ENCODE results near the gene EME1.
"Not testable (repeated sequence)": the region's sequence is repeated elsewhere in the genome, so short reads cannot be mapped to it uniquely, and the experiment has no call there.

EME1 gene

DNA sequence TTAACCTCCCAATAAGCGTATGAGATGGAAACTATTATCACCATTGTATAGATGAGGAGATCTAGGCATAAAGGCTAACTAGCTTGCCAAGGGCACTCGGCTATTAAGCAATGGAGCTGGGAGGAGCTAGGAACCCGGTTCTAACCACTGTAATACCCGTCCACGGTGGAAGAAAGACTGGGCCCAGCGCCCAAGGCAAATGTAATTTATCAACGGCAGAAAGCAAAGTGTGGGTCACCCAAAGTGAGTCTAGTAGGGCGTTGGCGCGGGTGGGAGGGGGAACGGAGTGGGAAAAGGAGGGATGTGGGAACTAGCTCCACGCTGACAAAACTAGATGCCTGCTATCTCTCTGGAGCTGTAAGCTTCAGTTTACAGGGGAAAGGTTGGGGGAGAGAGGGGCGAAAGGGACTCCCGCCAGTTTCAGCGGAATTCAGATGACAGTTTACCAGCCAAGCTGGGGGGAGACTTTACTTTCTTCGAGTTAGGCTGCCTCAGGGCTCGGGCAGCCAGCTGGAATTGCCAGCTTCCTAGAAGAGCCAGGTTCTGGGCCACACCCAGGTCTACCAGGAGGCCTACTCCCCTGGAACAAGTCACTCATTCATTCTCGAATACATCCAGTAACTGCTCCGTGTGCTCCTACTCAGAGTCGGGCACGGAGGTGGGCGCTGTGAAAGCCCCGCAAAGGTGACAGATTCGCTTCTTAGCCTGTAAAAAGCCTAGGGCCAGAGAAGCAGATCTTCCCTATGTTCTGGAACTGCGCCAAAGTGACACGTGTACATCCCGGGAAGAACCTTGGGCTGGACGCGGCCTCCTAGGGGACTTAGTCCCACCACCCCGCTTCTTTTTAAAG lies 23.5 kb downstream of the EME1 start:
- peak; percentile 53 for DNase-seq

- peak; percentile 91 for DNase-seq
Measured at GRCh38 chr17:50397111-50397918, 24.3 kb downstream of the EME1 start, which contains the start of gene LRRC59. LRRC59 (minus strand) TSS chr17:50397523; CDS start chr17:50397317, 206 bp downstream.

- no peak for DNase-seq
Measured at GRCh38 chr17:50397919-50398285, 24.9 kb downstream of the EME1 start.

DNA sequence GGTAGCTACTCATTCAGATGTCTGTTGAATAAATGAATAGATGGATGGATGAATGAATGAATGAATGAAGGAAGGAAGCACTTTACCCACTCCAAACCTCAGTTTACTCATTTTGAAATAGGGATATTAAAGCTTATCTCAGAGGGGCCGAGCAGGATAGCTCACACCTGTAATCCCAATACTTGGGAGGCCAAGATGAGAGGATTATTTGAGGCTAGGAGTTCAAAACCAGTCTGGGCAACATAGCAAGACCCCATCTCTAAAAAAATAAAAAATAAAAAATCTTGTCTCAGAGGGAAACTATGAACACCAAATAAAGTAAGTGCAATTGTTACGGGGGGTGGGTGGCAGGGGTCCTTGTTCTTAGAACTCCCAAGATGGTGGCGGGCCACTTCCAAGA lies 25.6 kb downstream of the EME1 start:
- not testable (repeated sequence) for DNase-seq

DNA sequence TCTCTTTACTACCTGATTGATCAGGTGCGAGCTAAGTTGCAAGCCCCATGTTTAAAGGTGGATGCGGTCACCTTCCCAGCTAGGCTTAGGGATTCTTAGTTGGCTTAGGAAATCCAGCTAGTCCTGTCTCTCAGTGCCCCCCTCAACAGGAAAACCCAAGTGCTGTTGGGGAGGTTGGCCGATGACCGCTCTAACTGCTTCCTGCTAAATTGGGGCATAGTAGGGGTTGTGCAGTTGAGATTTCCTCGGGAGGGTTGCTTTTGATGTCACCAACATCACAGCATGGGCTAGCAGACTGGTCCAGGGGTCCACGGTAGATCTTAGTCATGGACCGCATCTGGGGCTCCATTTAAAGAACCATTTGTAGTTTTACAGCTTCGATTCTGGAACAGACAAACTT lies 26.6 kb downstream of the EME1 start:
- not testable (repeated sequence) for DNase-seq

GRCh38 chr17:50405351-50405750 lies 32.3 kb downstream of the EME1 start:
- DNase-seq = not testable (repeated sequence)

DNA sequence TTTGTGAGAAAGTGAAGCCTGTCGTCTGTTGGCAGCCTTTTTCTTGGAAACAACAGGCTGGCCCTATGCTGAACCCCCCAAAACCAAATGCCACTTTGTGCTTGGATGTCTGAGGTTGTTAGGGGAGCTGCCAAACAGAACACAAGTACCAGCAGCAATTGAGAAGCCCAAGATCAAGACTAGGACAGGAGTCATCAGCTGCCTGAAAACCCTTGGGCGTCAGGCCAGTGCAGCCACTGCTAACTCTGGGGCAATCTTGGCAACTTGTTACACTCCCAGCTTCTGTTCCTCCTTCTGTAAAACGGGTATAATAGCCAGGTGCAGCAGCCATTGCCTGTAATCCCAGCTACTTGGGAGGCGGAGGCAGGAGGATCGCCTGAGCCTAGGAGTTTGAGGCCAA lies 33.5 kb downstream of the EME1 start:
- DNase-seq = no peak

- no peak for DNase-seq
Measured at GRCh38 chr17:50407921-50408320, 34.9 kb downstream of the EME1 start.

DNA sequence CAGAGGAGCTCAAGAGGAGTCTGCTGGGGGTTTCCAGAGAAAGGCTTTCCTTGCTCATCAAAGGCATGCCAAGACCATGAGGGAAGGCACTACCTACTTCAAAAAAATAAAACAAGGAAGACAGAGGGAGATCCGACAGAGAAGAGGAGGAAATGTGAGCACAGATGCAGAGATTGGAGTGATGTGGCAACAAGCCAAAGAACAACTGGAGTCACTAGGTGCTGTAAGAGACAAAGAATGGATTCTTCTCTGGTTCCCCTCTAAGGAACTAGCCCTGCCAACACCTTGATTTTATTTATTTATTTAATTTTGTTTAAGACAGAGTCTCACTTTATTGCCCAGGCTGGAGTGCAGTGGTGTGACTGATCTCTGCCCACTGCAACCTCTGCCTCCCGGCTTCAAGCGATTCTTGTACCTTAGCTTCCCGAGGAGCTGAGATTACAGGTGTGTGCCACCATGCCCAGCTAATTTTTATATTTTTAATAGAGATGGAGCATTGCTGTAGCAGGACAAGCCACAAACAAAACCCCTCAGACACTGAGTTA lies 39.2 kb downstream of the EME1 start:
- peak; percentile 19 for DNase-seq

- no peak for DNase-seq
Measured at GRCh38 chr17:50414808-50415207, 41.8 kb downstream of the EME1 start.

DNA sequence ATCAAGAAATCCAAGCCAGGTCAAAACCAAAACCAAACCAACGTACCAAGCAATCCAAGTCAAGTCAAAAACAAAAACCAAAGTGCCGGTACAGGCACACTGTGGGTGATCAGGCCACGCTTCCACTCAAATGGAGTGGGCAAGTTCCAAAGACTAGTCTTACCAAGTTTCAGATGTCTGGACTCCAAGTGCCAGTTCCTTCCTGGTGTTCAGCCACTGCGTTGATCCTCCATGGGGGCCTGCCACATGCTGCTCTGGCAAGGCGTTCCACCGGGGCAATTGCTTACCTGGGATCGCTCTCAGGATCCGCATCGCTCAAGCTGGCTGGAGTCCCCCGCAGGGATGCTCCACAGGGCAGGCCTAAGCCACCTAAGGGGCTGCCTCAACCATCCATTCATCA lies 46.5 kb downstream of the EME1 start:
- not testable (repeated sequence) for DNase-seq

DNA sequence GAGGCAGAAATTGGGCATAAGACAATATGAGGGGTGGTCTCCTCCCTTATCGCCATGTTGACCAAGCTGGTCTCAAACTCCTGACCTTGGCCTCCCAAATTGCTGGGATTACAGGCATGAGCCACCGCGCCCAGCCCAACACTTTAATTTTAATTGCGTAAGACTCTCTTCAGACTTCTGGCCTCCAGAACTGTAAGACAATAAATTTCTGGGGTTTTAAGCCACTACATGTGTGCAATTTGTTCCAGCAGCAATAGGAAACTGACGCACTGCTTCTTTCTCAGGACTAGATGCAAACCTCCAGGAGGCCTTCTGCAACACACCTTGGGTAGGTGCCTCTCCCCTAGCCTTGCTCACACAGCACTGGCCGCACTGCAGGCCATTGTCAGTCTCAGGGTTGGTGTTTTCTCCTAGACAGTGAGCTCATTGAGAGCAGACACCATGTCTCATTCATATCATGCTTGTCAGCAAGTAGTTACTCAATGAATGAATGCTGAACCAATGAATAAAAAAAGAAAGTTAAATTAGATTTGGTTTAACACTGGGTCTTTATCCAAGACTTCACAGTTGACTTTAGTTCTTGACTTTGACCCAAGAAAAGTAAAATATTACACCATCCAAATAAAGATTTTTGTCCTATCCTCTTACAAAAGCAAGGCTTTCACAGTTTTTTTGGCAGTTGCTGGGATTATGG lies 47.5 kb downstream of the EME1 start:
- DNase-seq = no peak

DNA sequence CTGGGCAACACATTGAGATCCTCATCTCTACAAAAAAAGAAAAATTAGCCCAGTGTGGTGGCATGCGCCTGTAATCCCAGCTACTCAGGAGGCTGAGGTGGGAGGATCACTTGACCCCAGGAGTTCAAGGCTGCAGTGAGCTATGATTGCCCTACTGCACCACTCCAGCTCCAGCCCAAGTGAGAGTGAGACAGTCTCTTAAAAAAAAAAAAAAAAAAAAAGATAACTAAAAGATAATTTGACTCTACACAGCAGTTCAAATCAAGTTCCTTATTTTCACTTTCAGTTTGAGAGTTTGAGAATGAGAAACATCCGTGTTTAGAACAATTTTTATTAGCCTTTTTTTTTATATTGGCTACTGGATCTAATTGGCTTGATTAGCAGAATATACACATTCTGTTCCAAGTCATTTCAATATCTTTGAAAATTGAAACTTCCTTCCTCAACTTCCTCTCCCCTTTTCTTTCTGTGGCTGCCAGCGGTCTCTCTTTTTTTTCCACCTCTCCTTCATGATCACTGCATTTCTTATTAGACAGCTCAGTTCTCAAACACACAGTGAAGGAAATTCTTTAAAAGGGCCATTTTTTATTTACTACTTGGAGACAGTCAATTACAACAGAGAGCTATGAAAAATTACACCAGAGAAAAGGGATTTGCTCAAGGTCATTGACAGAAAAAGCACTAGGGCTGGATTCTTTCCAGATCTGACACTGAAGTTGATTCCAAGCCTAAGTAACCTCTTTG lies 48.5 kb downstream of the EME1 start:
- peak; percentile 85 for DNase-seq

- DNase-seq = no peak
Measured at GRCh38 chr17:50422738-50423137, 49.7 kb downstream of the EME1 start.

- peak; percentile 71 for DNase-seq
Measured at GRCh38 chr17:50423553-50424159, 50.6 kb downstream of the EME1 start.

DNA sequence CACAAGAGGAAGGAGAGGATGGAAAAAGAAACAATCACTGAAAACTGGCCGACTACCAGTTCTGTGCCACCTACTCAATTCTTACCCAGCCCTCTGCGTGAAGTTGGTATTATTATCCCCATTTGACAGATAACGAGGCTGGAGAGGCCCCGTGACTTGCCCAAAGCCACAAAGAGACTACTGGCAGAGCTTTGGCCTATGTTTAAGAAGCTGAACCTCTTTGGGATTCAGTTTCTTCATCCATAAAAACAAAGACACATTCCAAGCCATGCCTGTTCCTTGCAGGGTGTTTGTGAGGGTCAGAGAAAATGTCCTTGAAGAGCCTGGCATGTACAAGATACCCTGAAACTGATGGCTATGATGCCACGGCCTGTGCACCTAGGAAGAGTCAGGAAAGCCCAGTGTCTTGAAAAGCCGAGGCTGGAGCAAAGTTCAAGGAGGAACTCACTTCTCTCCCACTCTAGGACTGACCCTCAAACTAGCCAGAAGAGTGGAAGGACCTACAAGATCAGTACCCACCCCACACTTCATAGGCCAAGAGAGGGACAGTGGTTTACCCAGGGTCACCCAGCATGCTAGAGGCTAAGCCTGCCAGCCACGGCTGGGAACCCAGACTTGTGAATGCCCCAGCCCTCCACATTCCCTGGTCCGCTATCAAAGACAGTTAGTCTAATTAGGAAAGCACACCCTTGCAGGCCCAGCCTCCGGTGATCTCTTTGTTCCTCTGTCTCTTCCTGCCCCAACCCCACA lies 51.4 kb downstream of the EME1 start:
- no peak for DNase-seq

- no peak for DNase-seq
Measured at GRCh38 chr17:50424996-50425681, 52.1 kb downstream of the EME1 start.

GRCh38 chr17:50425682-50426471 lies 52.8 kb downstream of the EME1 start, which contains the start of gene ACSF2:
ACSF2 (plus strand) TSS chr17:50426218; CDS start chr17:50426262, 44 bp downstream.
- peak; percentile 72 for DNase-seq

- no peak for DNase-seq
Measured at GRCh38 chr17:50426472-50426782, 53.4 kb downstream of the EME1 start.

Measured in OCI-M1 (cell line).